Stimulated activated CD4-positive, alpha-beta T cell treated with anti-CD3 and anti-CD28 coated beads, Interleukin-4, amount 100 ng/mL, for 4 hours (primary cell): Measurements from ENCODE around the gene RFX4.

Experiments
- DNase-seq, 2 experiments: peaks; one replicate each; pipeline ENCODE4 v3.0.0-alpha.2; 2020

RFX4 gene

GRCh38 chr12:106769546-106769945 lies 186.7 kb downstream of the RFX4 start:
- DNase-seq = no peak

GRCh38 chr12:106771425-106771824 lies 188.6 kb downstream of the RFX4 start:
- no peak for DNase-seq

- no peak for DNase-seq
Measured at GRCh38 chr12:106773286-106774004, 190.6 kb downstream of the RFX4 start.

- peak; percentile 76 to 85 for DNase-seq
Measured at GRCh38 chr12:106774005-106774807, 191.4 kb downstream of the RFX4 start, which contains the start of gene RIC8B. Gene RIC8B (plus strand): TSS chr12:106774682. CDS start chr12:106774746, 64 bp downstream.

- DNase-seq = no peak
Measured at GRCh38 chr12:106774808-106775524, 192.2 kb downstream of the RFX4 start.

GRCh38 chr12:106776897-106777296 lies 194.1 kb downstream of the RFX4 start:
- DNase-seq = no peak

GRCh38 chr12:106780010-106780631 lies 197.3 kb downstream of the RFX4 start:
- no peak for DNase-seq

GRCh38 chr12:106782619-106783018 lies 199.8 kb downstream of the RFX4 start:
- no peak for DNase-seq

- no peak for DNase-seq
Measured at GRCh38 chr12:106783515-106783914, 200.7 kb downstream of the RFX4 start.

- no peak for DNase-seq
Measured at GRCh38 chr12:106790020-106790419, 207.2 kb downstream of the RFX4 start.

- DNase-seq = no peak
Measured at GRCh38 chr12:106791531-106791930, 208.7 kb downstream of the RFX4 start.

GRCh38 chr12:106794369-106794768 lies 211.6 kb downstream of the RFX4 start:
- DNase-seq = no peak

GRCh38 chr12:106801167-106801708 lies 218.4 kb downstream of the RFX4 start:
- no peak for DNase-seq

GRCh38 chr12:106801830-106802533 lies 219.2 kb downstream of the RFX4 start:
- DNase-seq = no peak

- no peak for DNase-seq
Measured at GRCh38 chr12:106804668-106805067, 221.9 kb downstream of the RFX4 start.
